Naive thymus-derived CD4-positive, alpha-beta T cell (primary cell): ENCODE measurements around the gene CLIC5. TPM values are rescaled to one million over a fixed set of nuclear protein-coding genes. Genes with fewer than 3 reads are reported as not detected.

Experiments
- ATAC-seq: fragments of 150-1000 bp; cut with Tn5 transposase; 2 replicates; pipeline ENCODE4 v1.10.0; 2021; ENCODE audit warnings: mild to moderate bottlenecking, moderate library complexity
- CTCF ChIA-PET: fragments of 350-600 bp; sonication (Branson Sonifier 250); formaldehyde crosslinking; loops from one replicate; lab custom pipeline; 2021; ENCODE audit warnings: antibody characterized with exemption; lab: Charles Lee
- POLR2A ChIA-PET: fragments of 350-600 bp; sonication (Branson Sonifier 250); formaldehyde crosslinking; loops from one replicate; lab custom pipeline; 2021; ENCODE audit warnings: antibody characterized with exemption, inconsistent platforms; lab: Charles Lee
- DNase-seq, 9 donors: peaks; one replicate each; pipeline versions ENCODE4 v3.0.0 to v3.0.0-alpha.2; 2020 to 2022; ENCODE audit warnings: mixed read lengths in 1 of 9
- H3K27ac ChIP-seq: one replicate; pipeline ENCODE4 v1.7.0; 2013; ENCODE audit warnings: mild to moderate bottlenecking, low read depth, low read length, moderate library complexity
- H3K27me3 ChIP-seq, 2 donors: one replicate each; pipeline ENCODE4 v1.7.0; 2013; ENCODE audit warnings: low read length in 2 of 2, mild to moderate bottlenecking in 2 of 2, moderate library complexity in 2 of 2; ENCODE audit not compliant: control insufficient read depth in 2 of 2, insufficient read depth in 2 of 2
- H3K36me3 ChIP-seq, 3 experiments: 1 replicate in 2 of 3; 2 replicates in 1 of 3; pipeline ENCODE4 v1.7.0; 2013; ENCODE audit warnings: low read length in 3 of 3, mild to moderate bottlenecking in 3 of 3, moderate library complexity in 1 of 3; ENCODE audit not compliant: insufficient read depth in 3 of 3, control insufficient read depth in 2 of 3
- H3K4me1 ChIP-seq, 2 donors: one replicate each; pipeline ENCODE4 v1.7.0; 2013; ENCODE audit warnings: low read length in 2 of 2, mild to moderate bottlenecking in 2 of 2, moderate library complexity in 1 of 2; ENCODE audit not compliant: control insufficient read depth in 2 of 2, insufficient read depth in 2 of 2
- H3K4me3 ChIP-seq: 2 replicates; pipeline ENCODE4 v1.7.0; 2013; ENCODE audit warnings: mild to moderate bottlenecking, low read length
- H3K9me3 ChIP-seq, 3 experiments: 1 replicate in 2 of 3; 2 replicates in 1 of 3; pipeline ENCODE4 v1.7.0; 2013; ENCODE audit warnings: low read length in 3 of 3; ENCODE audit not compliant: control insufficient read depth in 2 of 3
- H3K27ac Mint-ChIP-seq, 9 donors: one replicate each; pipeline ENCODE4 v1.8.0; 2020 to 2022; ENCODE audit warnings: mixed read lengths in 9 of 9, mild to moderate bottlenecking in 8 of 9, moderate library complexity in 5 of 9, inconsistent platforms in 2 of 9
- H3K27me3 Mint-ChIP-seq, 5 donors: one replicate each; pipeline ENCODE4 v1.8.0; 2021 to 2022; ENCODE audit warnings: mixed read lengths in 5 of 5, mild to moderate bottlenecking in 1 of 5
- H3K36me3 Mint-ChIP-seq, 5 donors: one replicate each; pipeline ENCODE4 v1.8.0; 2020 to 2022; ENCODE audit warnings: mixed read lengths in 5 of 5, mild to moderate bottlenecking in 3 of 5, inconsistent platforms in 1 of 5
- H3K4me1 Mint-ChIP-seq, 7 donors: one replicate each; pipeline ENCODE4 v1.8.0; 2020 to 2022; ENCODE audit warnings: mixed read lengths in 7 of 7, mild to moderate bottlenecking in 3 of 7, inconsistent platforms in 1 of 7
- H3K4me3 Mint-ChIP-seq, 10 donors: one replicate each; pipeline ENCODE4 v1.8.0; 2020 to 2022; ENCODE audit warnings: mild to moderate bottlenecking in 10 of 10, mixed read lengths in 10 of 10, moderate library complexity in 6 of 10, inconsistent platforms in 2 of 10
- H3K9me3 Mint-ChIP-seq, 11 donors: one replicate each; pipeline ENCODE4 v1.8.0; 2020 to 2022; ENCODE audit warnings: mixed read lengths in 11 of 11, mild to moderate bottlenecking in 4 of 11, inconsistent platforms in 1 of 11, moderate library complexity in 1 of 11
- intact Hi-C, 2 donors: fragments of 100-400 bp; cut with micrococcal nuclease; formaldehyde crosslinking; loops; one replicate each; pipeline ENCODE4 v1.15.1; 2023
- polyA plus RNA-seq, 2 donors: library from polyadenylated mRNA; unstranded; fragments of 300-500 nt; fragmentation: Illumina TruSeq; gene quantifications; one replicate each; pipeline ENCODE4 v1.2.3, GENCODE V29; 2021
- total RNA-seq, 6 experiments: library from RNA in 5 of 6; stranded (reverse) in 5 of 6; gene quantifications; 1 replicate in 5 of 6; 2 replicates in 1 of 6; pipeline ENCODE4 v1.2.3 and lab custom pipeline; 2021 to 2026

CLIC5 gene
- total and polyA plus RNA-seq, 7 experiments from 2014 or later: 0.41 to 4.1 (median 2.6) TPM

DNA sequence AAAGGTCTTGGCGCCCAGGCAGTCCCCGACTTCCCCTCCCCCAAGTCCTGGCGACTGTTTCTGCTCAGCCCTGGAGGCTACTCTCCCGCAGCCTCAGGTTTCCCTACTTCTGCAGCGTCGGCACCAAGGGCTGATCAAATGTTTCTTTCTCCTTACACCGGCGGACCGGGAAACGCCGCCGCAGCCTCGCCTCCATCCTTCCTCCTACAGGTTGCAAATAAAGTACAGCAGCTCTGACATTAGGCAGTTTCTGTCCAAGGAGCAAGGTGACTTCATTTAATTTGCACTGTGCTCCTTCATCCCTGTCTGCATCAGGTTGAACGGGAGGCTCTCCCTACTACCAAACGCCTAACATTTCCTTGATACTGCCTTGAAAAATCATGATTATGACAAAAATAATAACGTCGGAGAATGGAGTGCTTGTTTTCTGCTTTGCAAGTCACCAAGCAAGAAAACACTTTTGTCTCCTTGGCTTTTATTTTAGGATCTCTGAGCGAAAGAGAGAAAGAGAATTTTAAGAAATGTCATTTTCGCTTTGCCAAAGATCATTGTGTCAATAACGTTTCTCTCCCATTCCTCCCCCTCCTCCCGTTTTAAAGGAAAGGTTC lies 1.0 kb downstream of the CLIC5 start:
- Mint-ChIP-seq H3K27me3 (peaks cover 0 to 37% (median 22%) of the 10 kb centered on the region in 5 donors), H3K36me3 (peaks cover 0 to 13% (median 0%) of the 10 kb centered on the region in 5 donors), H3K4me3 (peak overlapping the region; percentile 85 to 93 (median 88)), H3K9me3 (peaks cover 0 to 7% (median 0%) of the 10 kb centered on the region in 11 donors), H3K27ac (peak overlapping the region; percentile 70 to 97 (median 91)), H3K4me1 (peaks cover 39 to 63% (median 59%) of the 10 kb centered on the region in 7 donors)
- Histone ChIP-seq H3K4me3 (peak overlapping the region; percentile 57), H3K27me3 (no peaks in the 10 kb centered on the region), H3K9me3 (no peaks in the 10 kb centered on the region), H3K36me3 (no peaks in the 10 kb centered on the region), H3K27ac (peak overlapping the region; percentile 64), H3K4me1 (peaks cover 37 to 43% of the 10 kb centered on the region in 2 donors)
- POLR2A ChIA-PET: interaction anchor here (0.7 to 1.2 kb wide), 2 partner anchors 8 to 25 kb away, joined by 3 read pairs; no protein-coding TSS in a partner anchor
- peak; percentile 17 for ATAC-seq
- CTCF ChIA-PET: interaction anchor here (1.9 kb wide), 1 partner anchor 84 kb away, joined by 6 read pairs; no protein-coding TSS in a partner anchor
- intact Hi-C loops: loop anchor here (1.0 to 10.0 kb wide), 8 partner anchors 23 to 1463 kb away; partner anchors contain the start of genes ENPP4 (in 2 of the 2), CD2AP (in 1 of the 2) and SUPT3H (in 1 of the 2)
- DNase-seq: peak in 7 of 9 donors; percentile 6 to 27 (median 23)

DNA sequence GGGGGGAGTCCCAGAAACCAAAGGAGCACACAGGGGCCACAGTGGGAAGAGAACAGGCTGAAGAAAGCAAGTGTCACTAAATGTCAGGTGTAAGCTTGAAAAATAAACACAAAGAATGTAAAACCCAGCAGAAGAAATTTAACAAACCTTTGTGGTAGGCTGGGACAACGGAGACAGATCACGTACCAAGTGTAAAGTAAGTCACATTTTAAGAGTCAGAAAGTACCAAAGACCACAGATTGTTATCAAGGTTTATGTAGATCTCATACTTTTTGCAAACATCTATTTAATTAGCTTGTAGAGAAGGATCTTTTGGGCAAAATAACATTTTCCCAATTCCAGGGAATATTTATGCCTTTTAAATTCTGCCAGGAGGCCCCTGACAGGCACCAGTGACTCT lies 1.6 kb downstream of the CLIC5 start:
- peak overlapping the region; percentile 64 for H3K27ac ChIP-seq
- H3K4me3 ChIP-seq: peak overlapping the region; percentile 57
- ChIA-PET POLR2A (interaction anchor here (0.7 to 1.3 kb wide), 3 partner anchors 9 to 24 kb away, joined by 3 to 4 read pairs (median 3); no protein-coding TSS in a partner anchor), CTCF (interaction anchor here (1.9 kb wide), 1 partner anchor 83 kb away, joined by 6 read pairs; no protein-coding TSS in a partner anchor)
- H3K9me3 ChIP-seq: no peaks in the 10 kb centered on the region
- peaks cover 0 to 7% (median 0%) of the 10 kb centered on the region in 11 donors for H3K9me3 Mint-ChIP-seq
- peak overlapping the region; percentile 70 to 97 (median 91) for H3K27ac Mint-ChIP-seq
- peaks cover 0 to 15% (median 0%) of the 10 kb centered on the region in 5 donors for H3K36me3 Mint-ChIP-seq
- intact Hi-C loops: loop anchor here (1.0 to 10.0 kb wide), 8 partner anchors 23 to 1463 kb away; partner anchors contain the start of genes ENPP4 (in 2 of the 2), CD2AP (in 1 of the 2) and SUPT3H (in 1 of the 2)
- DNase-seq (peak in 7 of 9 donors; percentile 8 to 41 (median 23)), ATAC-seq (peak; percentile 58)
- no peaks in the 10 kb centered on the region for H3K36me3 ChIP-seq
- no peaks in the 10 kb centered on the region for H3K27me3 ChIP-seq
- peak overlapping the region; percentile 85 to 93 (median 88) for H3K4me3 Mint-ChIP-seq
- H3K4me1 ChIP-seq: peaks cover 37 to 43% of the 10 kb centered on the region in 2 donors
- peaks cover 0 to 37% (median 22%) of the 10 kb centered on the region in 5 donors for H3K27me3 Mint-ChIP-seq
- peaks cover 39 to 67% (median 63%) of the 10 kb centered on the region in 7 donors for H3K4me1 Mint-ChIP-seq

DNA sequence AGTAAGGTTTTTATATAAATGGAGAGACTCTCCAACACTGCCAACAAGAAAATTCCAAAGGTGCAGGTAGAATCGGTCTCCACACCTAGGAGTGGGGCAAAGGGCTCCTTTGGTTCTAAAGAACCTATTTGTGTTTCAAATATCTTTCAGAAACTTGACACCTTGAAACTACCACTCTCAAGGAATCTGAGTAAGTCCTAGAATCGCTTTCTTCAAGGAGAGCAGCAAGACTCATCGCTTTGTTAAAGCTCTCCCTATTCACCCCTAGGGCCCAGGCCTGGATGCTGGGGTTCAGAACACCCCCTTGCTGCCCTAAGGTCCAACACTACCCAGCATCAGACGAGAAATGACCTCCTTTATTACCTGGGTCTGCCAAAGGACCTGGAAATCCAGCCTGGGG lies 2.0 kb downstream of the CLIC5 start:
- H3K27ac ChIP-seq: peak overlapping the region; percentile 64
- ChIA-PET CTCF (interaction anchor here (1.0 to 1.9 kb wide), 2 partner anchors 83 to 86 kb away, joined by 3 to 6 read pairs; no protein-coding TSS in a partner anchor), POLR2A (interaction anchor here (1.2 to 1.3 kb wide), 2 partner anchors 8 to 24 kb away, joined by 3 to 4 read pairs; no protein-coding TSS in a partner anchor)
- no peaks in the 10 kb centered on the region for H3K27me3 ChIP-seq
- Mint-ChIP-seq H3K4me3 (peak overlapping the region; percentile 67 to 93 (median 88)), H3K9me3 (peaks cover 0 to 7% (median 0%) of the 10 kb centered on the region in 11 donors), H3K27me3 (peaks cover 0 to 33% (median 18%) of the 10 kb centered on the region in 5 donors), H3K27ac (peak overlapping the region; percentile 70 to 97 (median 92)), H3K4me1 (peaks cover 39 to 67% (median 63%) of the 10 kb centered on the region in 7 donors), H3K36me3 (peaks cover 0 to 15% (median 0%) of the 10 kb centered on the region in 5 donors)
- intact Hi-C loops: loop anchor here (1.0 to 10.0 kb wide), 8 partner anchors 22 to 1464 kb away; partner anchors contain the start of genes ENPP4 (in 2 of the 2), CD2AP (in 1 of the 2) and SUPT3H (in 1 of the 2)
- ATAC-seq (no peak), DNase-seq (no peak)
- H3K36me3 ChIP-seq: no peaks in the 10 kb centered on the region
- H3K9me3 ChIP-seq: no peaks in the 10 kb centered on the region
- peaks cover 37 to 43% of the 10 kb centered on the region in 2 donors for H3K4me1 ChIP-seq
- no peak overlapping the region for H3K4me3 ChIP-seq

DNA sequence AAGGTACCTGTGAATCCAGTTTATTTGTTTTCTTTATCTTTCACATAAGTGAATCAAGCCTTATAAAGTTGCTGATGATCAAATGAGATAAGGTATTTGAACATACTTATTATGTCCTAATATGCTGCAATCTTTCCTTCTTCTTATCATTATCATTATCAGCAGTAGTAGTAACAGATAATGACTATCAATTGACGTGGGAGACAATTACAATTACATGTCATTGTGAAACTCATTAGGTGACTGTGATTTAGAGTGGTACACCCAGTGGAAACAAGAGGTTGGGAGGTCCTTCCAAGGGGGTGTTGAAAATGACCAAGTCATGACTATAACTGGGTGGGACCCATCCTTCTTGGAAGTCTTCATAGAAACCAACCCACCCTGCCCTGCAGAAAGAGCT lies 2.8 kb downstream of the CLIC5 start:
- CTCF ChIA-PET: interaction anchor here (1.0 to 1.9 kb wide), 2 partner anchors 82 to 85 kb away, joined by 3 to 6 read pairs; no protein-coding TSS in a partner anchor
- peaks cover 41 to 67% (median 63%) of the 10 kb centered on the region in 7 donors for H3K4me1 Mint-ChIP-seq

DNA sequence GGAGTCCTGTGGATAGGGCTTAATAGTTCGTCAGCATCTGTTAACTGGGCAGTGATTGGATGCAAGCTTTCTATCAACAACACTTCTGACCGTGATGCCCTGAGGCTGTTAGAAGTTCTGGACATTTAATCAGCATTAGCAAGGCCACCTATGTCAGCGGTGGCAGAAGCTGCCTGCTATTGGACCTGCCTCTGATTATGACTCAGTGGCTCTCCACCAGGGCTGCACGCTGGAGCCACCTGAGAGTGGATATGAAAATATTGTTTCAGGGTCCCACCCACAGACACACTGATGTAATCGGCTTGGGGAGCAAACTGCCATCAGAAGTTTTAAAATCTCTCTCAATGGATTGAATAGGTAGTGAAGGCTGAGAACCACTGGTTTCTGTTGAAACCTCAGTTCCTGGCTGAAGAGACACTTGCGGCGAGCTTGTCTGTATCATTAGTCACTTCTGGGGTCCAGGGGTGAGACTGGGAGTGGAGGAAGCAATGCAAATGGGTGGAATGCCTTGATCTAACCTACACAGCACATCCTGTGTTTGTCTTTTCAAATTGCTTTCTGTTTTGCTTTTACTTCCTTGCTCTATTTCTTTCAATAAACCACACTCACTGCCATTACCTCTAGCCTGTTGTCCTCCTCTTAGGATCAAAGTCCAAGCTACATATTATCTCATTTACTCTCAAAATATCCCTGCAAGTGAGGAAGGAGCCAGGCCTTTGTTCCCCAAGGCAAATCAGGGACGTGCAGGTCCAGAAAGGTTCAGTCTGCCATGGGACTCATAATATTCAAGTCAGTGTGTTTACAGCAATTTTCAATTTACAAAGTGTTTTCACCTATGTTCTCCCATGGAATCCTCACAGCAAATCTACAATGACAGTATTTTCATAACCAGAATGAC lies 4.2 kb downstream of the CLIC5 start:
- Histone ChIP-seq H3K9me3 (no peaks in the 10 kb centered on the region), H3K4me1 (peaks cover 37 to 43% of the 10 kb centered on the region in 2 donors), H3K27ac (peak overlapping the region; percentile 64), H3K4me3 (peak overlapping the region; percentile 45), H3K36me3 (no peaks in the 10 kb centered on the region), H3K27me3 (no peaks in the 10 kb centered on the region)
- intact Hi-C loops: loop anchor here (1.0 to 10.0 kb wide), 9 partner anchors 79 to 1466 kb away; partner anchors contain the start of genes CD2AP (in 1 of the 2) and SUPT3H (in 1 of the 2)
- Mint-ChIP-seq H3K4me1 (peaks cover 37 to 62% (median 60%) of the 10 kb centered on the region in 7 donors), H3K4me3 (peak overlapping the region; percentile 68 to 82 (median 78)), H3K36me3 (peaks cover 0 to 9% (median 0%) of the 10 kb centered on the region in 5 donors), H3K9me3 (peaks cover 0 to 2% (median 0%) of the 10 kb centered on the region in 11 donors), H3K27me3 (peaks cover 0 to 14% (median under 1%) of the 10 kb centered on the region in 5 donors), H3K27ac (peak overlapping the region; percentile 85 to 98 (median 92))
- DNase-seq (peak in 8 of 9 donors; percentile 35 to 69 (median 58)), ATAC-seq (peak; percentile 88)
- ChIA-PET POLR2A (interaction anchor here (0.6 to 1.5 kb wide), 3 partner anchors 42 to 1507 kb away, joined by 3 to 4 read pairs (median 3); partner anchors contain the start of gene ENPP4), CTCF (interaction anchor here (0.5 kb wide), 1 partner anchor 8 kb away, joined by 4 read pairs; no protein-coding TSS in a partner anchor)

More for the DNA sequence above, 2.8 kb downstream of the CLIC5 start:
- peaks cover 0 to 26% (median 11%) of the 10 kb centered on the region in 5 donors for H3K27me3 Mint-ChIP-seq
- POLR2A ChIA-PET: interaction anchor here (0.7 to 1.3 kb wide), 2 partner anchors 8 to 12 kb away, joined by 3 to 4 read pairs; no protein-coding TSS in a partner anchor
- Histone ChIP-seq H3K9me3 (no peaks in the 10 kb centered on the region), H3K27ac (peak overlapping the region; percentile 64), H3K36me3 (no peaks in the 10 kb centered on the region), H3K4me1 (peaks cover 37 to 43% of the 10 kb centered on the region in 2 donors), H3K27me3 (no peaks in the 10 kb centered on the region), H3K4me3 (no peak overlapping the region)
- H3K36me3 Mint-ChIP-seq: peaks cover 0 to 15% (median 0%) of the 10 kb centered on the region in 5 donors
- intact Hi-C loops: loop anchor here (5.0 to 10.0 kb wide), 6 partner anchors 81 to 1464 kb away; partner anchors contain the start of genes CD2AP (in 1 of the 2) and SUPT3H (in 1 of the 2)
- ATAC-seq: no peak
- peak overlapping the region; percentile 69 to 98 (median 92) for H3K27ac Mint-ChIP-seq
- DNase-seq: no peak
- peak overlapping the region in 5 of 10 donors; percentile 4 to 13 (median 8) for H3K4me3 Mint-ChIP-seq
- H3K9me3 Mint-ChIP-seq: peaks cover 0 to 7% (median 0%) of the 10 kb centered on the region in 11 donors
